ENCODE measurements around the gene FARS2.

The FARS2 gene

GRCh38 chr6:5704708-5705107 is 443.4 kb downstream of the FARS2 start:
- Mint-ChIP-seq H3K9me3 (no peaks in the 10 kb centered on the region), H3K4me3 (no peak overlapping the region), H3K27me3 (no peaks in the 10 kb centered on the region), H3K36me3 (ENCODE audit: low read depth) (peaks cover 5% of the 10 kb centered on the region), H3K4me1 (ENCODE audit: low read depth) (peaks cover 27% of the 10 kb centered on the region), H3K27ac (no peak overlapping the region)

- Mint-ChIP-seq H3K4me1 (ENCODE audit: low read depth) (peaks cover 27% of the 10 kb centered on the region), H3K36me3 (ENCODE audit: low read depth) (peaks cover 5% of the 10 kb centered on the region), H3K27me3 (no peaks in the 10 kb centered on the region), H3K9me3 (no peaks in the 10 kb centered on the region), H3K4me3 (no peak overlapping the region), H3K27ac (no peak overlapping the region)
Measured at GRCh38 chr6:5705252-5705651, 443.9 kb downstream of the FARS2 start.

- Mint-ChIP-seq H3K9me3 (no peaks in the 10 kb centered on the region), H3K27me3 (no peaks in the 10 kb centered on the region), H3K4me3 (no peak overlapping the region), H3K36me3 (ENCODE audit: low read depth) (peaks cover 5% of the 10 kb centered on the region), H3K4me1 (ENCODE audit: low read depth) (peaks cover 27% of the 10 kb centered on the region), H3K27ac (no peak overlapping the region)
Measured at GRCh38 chr6:5706124-5707033, 445.1 kb downstream of the FARS2 start.

DNA sequence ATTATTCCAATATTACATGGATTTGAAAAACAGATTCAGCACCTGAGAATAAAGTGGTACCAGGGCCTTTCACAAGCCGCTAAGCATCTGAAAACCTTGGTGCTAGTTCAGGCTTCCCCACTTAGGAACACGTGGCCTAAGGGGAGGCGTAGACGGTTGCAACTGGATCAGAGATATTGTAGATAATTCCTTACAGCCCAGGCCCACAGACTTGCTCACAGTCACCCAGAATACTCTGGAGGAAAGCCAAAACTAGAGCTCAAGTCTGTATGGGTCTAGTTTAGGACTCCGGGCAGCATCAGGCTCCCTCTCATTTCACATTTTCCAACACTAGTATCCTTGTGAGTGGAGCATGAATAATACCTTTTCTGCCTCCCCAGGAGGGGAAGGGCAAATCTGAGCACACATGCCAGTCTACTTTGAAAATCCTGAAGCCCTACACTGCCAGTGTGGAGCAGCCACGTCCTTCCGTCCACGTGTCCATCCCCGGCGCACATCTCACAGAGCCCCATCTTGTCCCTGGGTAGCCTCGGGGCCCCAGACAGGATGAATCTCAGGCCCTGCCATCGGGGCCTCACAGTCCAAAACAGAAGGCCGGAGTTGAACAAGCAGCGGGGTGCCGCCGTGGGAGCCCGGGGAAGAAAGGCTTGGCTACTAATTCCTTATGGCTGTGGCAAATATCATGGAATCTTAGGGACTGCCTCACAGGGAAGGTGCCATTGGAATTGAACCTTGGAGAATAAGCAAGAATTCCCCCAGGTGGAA is 446.1 kb downstream of the FARS2 start:
- Mint-ChIP-seq H3K27ac (no peak overlapping the region), H3K4me3 (no peak overlapping the region)

DNA sequence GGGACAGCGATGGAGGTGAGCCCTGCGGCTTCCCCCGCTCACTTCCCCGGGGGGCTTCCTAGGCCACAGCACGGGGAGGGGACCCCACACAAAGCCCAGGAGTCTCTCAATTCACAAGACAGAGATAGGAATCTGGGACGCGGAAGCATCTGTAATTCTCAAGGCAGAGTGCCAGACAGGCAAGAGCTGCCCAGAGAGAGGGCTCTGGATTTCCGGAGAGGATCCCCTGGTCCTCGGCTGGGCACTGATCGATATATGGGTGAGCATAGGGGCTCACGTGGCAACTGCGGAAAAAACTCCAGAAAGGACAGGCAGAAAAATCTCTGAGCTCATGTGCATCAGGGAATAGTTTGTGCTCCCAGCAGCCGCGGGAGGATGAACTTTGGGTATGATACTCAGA is 449.2 kb downstream of the FARS2 start:
- Mint-ChIP-seq H3K27me3 (no peaks in the 10 kb centered on the region), H3K4me1 (ENCODE audit: low read depth) (peaks cover 17% of the 10 kb centered on the region), H3K27ac (no peak overlapping the region), H3K36me3 (ENCODE audit: low read depth) (peaks cover 8% of the 10 kb centered on the region), H3K4me3 (no peak overlapping the region), H3K9me3 (no peaks in the 10 kb centered on the region)

More for the DNA sequence above, 446.1 kb downstream of the FARS2 start:
- Mint-ChIP-seq H3K36me3 (ENCODE audit: low read depth) (peaks cover 5% of the 10 kb centered on the region), H3K27me3 (no peaks in the 10 kb centered on the region), H3K4me1 (ENCODE audit: low read depth) (peaks cover 22% of the 10 kb centered on the region), H3K9me3 (no peaks in the 10 kb centered on the region)

GRCh38 chr6:5710936-5711335 is 449.6 kb downstream of the FARS2 start:
- Mint-ChIP-seq H3K27ac (no peak overlapping the region), H3K4me3 (no peak overlapping the region), H3K27me3 (no peaks in the 10 kb centered on the region), H3K4me1 (ENCODE audit: low read depth) (peaks cover 12% of the 10 kb centered on the region), H3K9me3 (no peaks in the 10 kb centered on the region), H3K36me3 (ENCODE audit: low read depth) (peaks cover 5% of the 10 kb centered on the region)

- H3K36me3 Mint-ChIP-seq (ENCODE audit: low read depth) = peaks cover 13% of the 10 kb centered on the region
- H3K27me3 Mint-ChIP-seq = no peaks in the 10 kb centered on the region
- H3K9me3 Mint-ChIP-seq = peaks cover 9% of the 10 kb centered on the region
- no peak overlapping the region for H3K4me3 Mint-ChIP-seq
- no peak overlapping the region for H3K27ac Mint-ChIP-seq
- H3K4me1 Mint-ChIP-seq (ENCODE audit: low read depth) = no peaks in the 10 kb centered on the region
Measured at GRCh38 chr6:5712349-5713215, 451.3 kb downstream of the FARS2 start.

- no peaks in the 10 kb centered on the region for H3K27me3 Mint-ChIP-seq
- H3K27ac Mint-ChIP-seq = no peak overlapping the region
- no peaks in the 10 kb centered on the region for H3K4me1 Mint-ChIP-seq (ENCODE audit: low read depth)
- H3K36me3 Mint-ChIP-seq (ENCODE audit: low read depth) = peaks cover 13% of the 10 kb centered on the region
- H3K4me3 Mint-ChIP-seq = no peak overlapping the region
- peaks cover 9% of the 10 kb centered on the region for H3K9me3 Mint-ChIP-seq
Measured at GRCh38 chr6:5713519-5713918, 452.2 kb downstream of the FARS2 start.

GRCh38 chr6:5718231-5718947 is 457.1 kb downstream of the FARS2 start:
- no peak overlapping the region for H3K4me3 Mint-ChIP-seq
- peaks cover 7% of the 10 kb centered on the region for H3K4me1 Mint-ChIP-seq (ENCODE audit: low read depth)
- H3K27me3 Mint-ChIP-seq = no peaks in the 10 kb centered on the region
- H3K9me3 Mint-ChIP-seq = peaks cover 9% of the 10 kb centered on the region
- H3K36me3 Mint-ChIP-seq (ENCODE audit: low read depth) = peaks cover 13% of the 10 kb centered on the region
- no peak overlapping the region for H3K27ac Mint-ChIP-seq

DNA sequence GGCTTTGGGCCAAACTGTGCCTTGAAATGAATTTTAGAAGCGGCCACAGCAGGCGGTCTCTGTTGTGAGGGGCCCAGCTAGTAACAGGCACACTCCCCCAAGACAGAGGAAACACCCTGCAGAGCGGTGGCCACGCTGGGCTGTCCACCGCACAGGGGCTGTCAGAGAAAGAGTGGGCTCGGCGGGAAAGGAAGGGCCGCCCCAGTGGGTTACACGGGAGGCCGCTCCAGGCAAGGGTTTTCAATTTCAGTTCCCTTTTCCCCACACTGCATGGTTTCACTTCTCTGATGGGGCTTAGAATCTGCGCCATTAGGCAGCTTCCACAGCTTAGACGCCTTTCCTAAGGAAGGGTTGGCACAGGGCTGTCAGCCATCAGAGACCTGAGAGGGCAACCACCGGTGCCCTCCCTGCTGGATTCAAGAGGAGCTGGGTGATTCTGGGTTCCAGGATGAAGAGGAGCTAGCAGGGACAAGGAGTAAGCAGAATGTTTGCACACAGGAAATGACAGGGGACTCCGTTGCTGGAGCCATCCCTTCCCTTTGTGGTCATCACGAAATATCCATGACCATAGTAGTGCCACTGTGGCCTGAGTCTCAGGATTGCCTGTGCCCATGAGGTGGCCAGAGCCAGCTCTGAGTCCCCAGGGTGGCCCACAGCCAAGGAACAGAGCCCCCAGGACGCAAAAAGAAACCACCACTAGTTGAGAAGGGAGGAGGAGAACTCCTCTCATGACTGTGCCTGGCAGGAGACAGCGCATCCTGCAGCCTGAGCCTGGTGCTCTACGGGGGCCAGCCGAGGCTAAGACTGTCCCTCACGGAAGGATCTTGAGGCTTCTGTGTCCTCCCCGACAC is 462.8 kb downstream of the FARS2 start:
- Mint-ChIP-seq H3K27ac (peak overlapping the region; percentile 79), H3K9me3 (no peaks in the 10 kb centered on the region), H3K4me1 (ENCODE audit: low read depth) (peaks cover 32% of the 10 kb centered on the region), H3K36me3 (ENCODE audit: low read depth) (no peaks in the 10 kb centered on the region), H3K27me3 (no peaks in the 10 kb centered on the region), H3K4me3 (peak overlapping the region; percentile 51)

GRCh38 chr6:5724911-5725310 is 463.6 kb downstream of the FARS2 start:
- peaks cover 32% of the 10 kb centered on the region for H3K4me1 Mint-ChIP-seq (ENCODE audit: low read depth)
- no peak overlapping the region for H3K27ac Mint-ChIP-seq
- H3K4me3 Mint-ChIP-seq = no peak overlapping the region
- H3K27me3 Mint-ChIP-seq = no peaks in the 10 kb centered on the region
- no peaks in the 10 kb centered on the region for H3K9me3 Mint-ChIP-seq
- no peaks in the 10 kb centered on the region for H3K36me3 Mint-ChIP-seq (ENCODE audit: low read depth)

DNA sequence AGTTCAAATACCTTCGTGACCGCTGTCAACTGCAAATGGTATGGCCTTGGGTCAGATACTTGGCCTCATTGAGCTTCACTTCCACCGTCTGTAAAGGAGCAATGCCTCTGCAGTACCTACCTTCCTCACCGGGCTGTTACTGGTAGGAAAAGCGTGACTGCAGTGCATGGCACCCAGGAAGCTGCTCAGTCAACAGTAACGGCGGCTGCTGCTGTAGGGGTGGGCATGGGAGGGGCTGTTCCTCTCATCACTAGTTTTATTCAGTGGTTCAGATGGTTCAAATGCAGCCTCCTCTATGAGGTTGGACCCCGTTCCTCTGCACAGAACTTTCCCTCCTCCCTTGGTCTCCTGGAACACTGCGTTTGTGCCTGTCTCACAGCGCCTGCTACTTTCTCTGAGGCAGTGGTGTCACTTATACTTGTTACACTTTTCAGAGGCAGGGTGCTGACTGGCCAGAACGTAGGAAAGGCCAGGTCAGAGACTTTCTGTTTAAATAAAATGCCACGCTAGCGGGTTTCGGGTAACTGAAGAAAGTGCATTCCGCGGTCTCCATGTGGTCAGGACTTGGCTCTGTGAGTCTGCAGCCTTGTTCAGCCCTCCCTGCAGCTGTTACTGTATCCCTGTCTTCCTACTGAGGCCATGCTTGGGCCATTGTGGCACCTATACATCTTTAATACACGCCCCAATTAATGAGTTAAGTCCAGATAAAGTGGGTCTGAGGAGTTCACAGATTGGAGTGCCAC is 465.8 kb downstream of the FARS2 start:
- no peak overlapping the region for H3K4me3 Mint-ChIP-seq
- no peak overlapping the region for H3K27ac Mint-ChIP-seq
- H3K27me3 Mint-ChIP-seq = no peaks in the 10 kb centered on the region
- H3K4me1 Mint-ChIP-seq (ENCODE audit: low read depth) = peaks cover 32% of the 10 kb centered on the region
- H3K36me3 Mint-ChIP-seq (ENCODE audit: low read depth) = no peaks in the 10 kb centered on the region
- H3K9me3 Mint-ChIP-seq = no peaks in the 10 kb centered on the region

Data from stimulated activated naive CD8-positive, alpha-beta T cell treated with anti-CD3 and anti-CD28 coated beads, Interleukin-15, Interleukin-2, amounts not matched to agents 100 ng/mL and 50 ng/mL, for 24 hours (primary cell).